GM23338 (cell line): Measurements from ENCODE around the gene TMPRSS3. TPM values are rescaled to one million over a fixed set of nuclear protein-coding genes. Genes with fewer than 3 reads are reported as not detected.

ENCODE experiments used
- ATAC-seq: fragments of 200-7000 bp; cut with Tn5 transposase; 3 replicates; pipeline ENCODE4 v1.9.1; 2020
- DNase-seq: peaks from one replicate; pipeline ENCODE4 v3.0.0-alpha.2; 2015; ENCODE audit warnings: low spot score
- H2AFZ ChIP-seq: fragments of 200-600 bp; sonication (generic); 2 replicates; pipeline ENCODE4 v1.8.0; 2016; ENCODE audit warnings: antibody characterized with exemption, mild to moderate bottlenecking, moderate library complexity
- H3F3A ChIP-seq: fragments of 200-600 bp; sonication (generic); replicated peaks from 2 replicates; pipeline ENCODE4 v1.8.0; 2017; ENCODE audit warnings: antibody characterized with exemption, mixed run types, low read depth
- H3K27ac ChIP-seq: fragments of 200-600 bp; sonication (generic); 2 replicates; pipeline ENCODE4 v1.6.1; 2016; ENCODE audit warnings: low read depth
- H3K27me3 ChIP-seq: fragments of 200-600 bp; sonication (generic); 2 replicates; pipeline ENCODE4 v1.8.0; 2016; ENCODE audit warnings: mild to moderate bottlenecking, mixed run types, moderate library complexity; ENCODE audit not compliant: insufficient read depth
- H3K36me3 ChIP-seq: fragments of 200-600 bp; sonication (generic); 2 replicates; pipeline ENCODE4 v1.8.0; 2016; ENCODE audit warnings: mild to moderate bottlenecking; ENCODE audit not compliant: insufficient read depth
- H3K4me1 ChIP-seq: fragments of 200-600 bp; sonication (generic); 2 replicates; pipeline ENCODE4 v1.8.0; 2016; ENCODE audit warnings: mild to moderate bottlenecking, moderate library complexity; ENCODE audit not compliant: insufficient read depth
- H3K4me2 ChIP-seq: fragments of 200-600 bp; sonication (generic); 2 replicates; pipeline ENCODE4 v1.7.1; 2017; ENCODE audit warnings: mixed run types
- H3K4me3 ChIP-seq: fragments of 200-600 bp; sonication (generic); 2 replicates; pipeline ENCODE4 v1.6.1; 2016; ENCODE audit warnings: mixed run types
- H3K79me2 ChIP-seq: fragments of 200-600 bp; sonication (generic); replicated peaks from 2 replicates; pipeline ENCODE4 v1.8.0; 2017; ENCODE audit warnings: mild to moderate bottlenecking; ENCODE audit not compliant: insufficient read depth
- H3K9me2 ChIP-seq: fragments of 200-600 bp; sonication (generic); 2 replicates; pipeline ENCODE4 v1.8.0; 2017; ENCODE audit not compliant: insufficient read depth
- H4K20me1 ChIP-seq: fragments of 200-600 bp; sonication (generic); replicated peaks from 2 replicates; pipeline ENCODE4 v1.8.0; 2017; ENCODE audit warnings: mild to moderate bottlenecking; ENCODE audit not compliant: insufficient read depth
- H3K27ac Mint-ChIP-seq: 2 replicates; pipeline ENCODE4 v1.8.0; 2020; ENCODE audit warnings: inconsistent platforms, mild to moderate bottlenecking, moderate library complexity, mixed read lengths
- H3K27me3 Mint-ChIP-seq: 3 replicates; pipeline ENCODE4 v1.8.0; 2022; ENCODE audit warnings: low read depth, mild to moderate bottlenecking, moderate library complexity, mixed read lengths, inconsistent platforms; ENCODE audit not compliant: insufficient read depth, poor library complexity
- H3K36me3 Mint-ChIP-seq: 3 replicates; pipeline ENCODE4 v1.8.0; 2021; ENCODE audit warnings: low read depth, mild to moderate bottlenecking, inconsistent platforms, moderate library complexity, mixed read lengths
- H3K4me1 Mint-ChIP-seq: 3 replicates; pipeline ENCODE4 v1.8.0; 2020; ENCODE audit warnings: mild to moderate bottlenecking, inconsistent platforms, mixed read lengths
- H3K4me3 Mint-ChIP-seq: 3 replicates; pipeline ENCODE4 v1.8.0; 2021; ENCODE audit warnings: moderate library complexity, mild to moderate bottlenecking, inconsistent platforms, mixed read lengths
- H3K9me3 Mint-ChIP-seq: 3 replicates; pipeline ENCODE4 v1.8.0; 2020; ENCODE audit warnings: moderate library complexity, mild to moderate bottlenecking, inconsistent platforms, mixed read lengths
- CREB1 ChIP-seq: fragments of 250-450 bp; sonication (Bioruptor Pico); IDR thresholded peaks from 2 replicates; pipeline ENCODE4 v1.5.0; 2020; ENCODE audit warnings: low read depth, mild to moderate bottlenecking, moderate library complexity
- CTCF ChIP-seq, 2 experiments: fragments of 200-600 bp in 1 of 2; sonication (generic) in 1 of 2; conservative IDR thresholded peaks; 2 replicates each; pipeline versions ENCODE4 v1.5.1 to v1.6.1; 2016 to 2017; ENCODE audit warnings: antibody characterized with exemption in 2 of 2, low read depth in 2 of 2, mild to moderate bottlenecking in 2 of 2, moderate library complexity in 1 of 2
- ETS1 ChIP-seq: IDR thresholded peaks from 2 replicates; pipeline ENCODE4 v1.6.1; 2016; ENCODE audit warnings: antibody characterized with exemption
- EZH2 ChIP-seq: fragments of 200-600 bp; sonication (generic); IDR thresholded peaks from one replicate; pipeline ENCODE4 v1.8.0; 2017; ENCODE audit warnings: antibody characterized with exemption, mild to moderate bottlenecking, low read depth; ENCODE audit not compliant: unreplicated experiment
- POLR2AphosphoS5 ChIP-seq: IDR thresholded peaks from 2 replicates; pipeline ENCODE4 v1.6.1; 2016; ENCODE audit warnings: antibody characterized with exemption, low read depth
- REST ChIP-seq: IDR thresholded peaks from one replicate; pipeline ENCODE4 v1.6.1; 2018; ENCODE audit warnings: antibody characterized with exemption; ENCODE audit not compliant: unreplicated experiment
- STAT1 ChIP-seq: IDR thresholded peaks from one replicate; pipeline ENCODE4 v1.6.1; 2016; ENCODE audit warnings: antibody characterized with exemption; ENCODE audit not compliant: unreplicated experiment
- ZNF114 ChIP-seq: fragments of 250-450 bp; sonication (Bioruptor Pico); IDR thresholded peaks from 2 replicates; pipeline ENCODE4 v1.5.0; 2020; ENCODE audit warnings: mild to moderate bottlenecking, moderate library complexity
- ZNF331 ChIP-seq: fragments of 250-450 bp; sonication (Bioruptor Pico); IDR thresholded peaks from 2 replicates; pipeline ENCODE4 v1.5.0; 2020; ENCODE audit warnings: low read depth, mild to moderate bottlenecking, moderate library complexity
- ZNF462 ChIP-seq: fragments of 250-450 bp; sonication (Bioruptor Pico); IDR thresholded peaks from 2 replicates; pipeline ENCODE4 v1.5.0; 2020; ENCODE audit warnings: mild to moderate bottlenecking, moderate library complexity
- polyA plus RNA-seq: library from polyadenylated mRNA; unstranded; fragments of >200 nt; fragmentation: Nextera tagmentation; extraction: Ambion mirVana; gene quantifications from 2 replicates; pipeline ENCODE4 v1.2.1, GENCODE V29; 2016
- total RNA-seq: library from RNA; depleted of rRNA; stranded (reverse); fragments of >200 nt; shearing (Covaris generic); gene quantifications from 2 replicates; pipeline ENCODE4 v1.2.3, GENCODE V29; 2014

The TMPRSS3 gene
- total and polyA plus RNA-seq, 2 experiments from 2014 or later, result 0.17 TPM; not detected in 1

- TF ChIP-seq CTCF (conservative IDR thresholded peaks at IDR 0.05; ENCODE audit: low read depth in 2 of 2) (no peak), ETS1 (no peak), REST (no peak), ZNF114 (CRISPR knock-in tag) (no peak)
These were observed 8.7 kb upstream of the TMPRSS3 start (continued) for GRCh38 chr21:42404539-42404938.

- Mint-ChIP-seq H3K27ac (no peak within 1 kb of the TSS; the same call in 1 of the 2 replicates), H3K27me3 (peaks cover 1% of the 10 kb centered on the region), H3K36me3 (no peaks in the 10 kb centered on the region; the same call in 1 of the 3 replicates), H3K9me3 (peaks cover 5% of the 10 kb centered on the region; the same call in 1 of the 3 replicates), H3K4me1 (peaks cover 2% of the 10 kb centered on the region; the same call in 2 of the 3 replicates), H3K4me3 (no peak within 1 kb of the TSS)
- 0 out of 2 replicates have a peak within 1 kb of the TSS, but pooled peaks have one; percentile 28 for H2AFZ ChIP-seq
- H3F3A ChIP-seq, result no peaks in the 10 kb centered on the region
- no peaks in the 10 kb centered on the region for H3K4me1 ChIP-seq
- DNase-seq (no peak), ATAC-seq (no peak; the same call in 2 of the 3 replicates)
- 0 out of 2 replicates have a peak, but pooled peaks cover 3% of the 10 kb centered on the region for H3K9me2 ChIP-seq
- no peaks in the 10 kb centered on the region for H3K27me3 ChIP-seq
- H3K4me2 ChIP-seq, result no peak within 1 kb of the TSS
- H3K4me3 ChIP-seq, result no peak within 1 kb of the TSS
- no peaks in the 10 kb centered on the region for H3K79me2 ChIP-seq
- no peaks in the 10 kb centered on the region for H4K20me1 ChIP-seq
- no peaks in the 10 kb centered on the region for H3K36me3 ChIP-seq
- H3K27ac ChIP-seq, result no peak within 1 kb of the TSS
- no peak for TF ChIP-seq CREB1
- TF ChIP-seq STAT1, result no peak
- no peak for TF ChIP-seq POLR2AphosphoS5
- no peak for TF ChIP-seq ZNF331 (CRISPR knock-in tag)
- TF ChIP-seq ZNF114 (CRISPR knock-in tag), result no peak
- TF ChIP-seq EZH2, result no peak
- TF ChIP-seq ZNF462 (CRISPR knock-in tag), result no peak
These were observed 7.9 kb upstream of the TMPRSS3 start, which contains the start of gene UBASH3A for GRCh38 chr21:42403611-42404231. UBASH3A (plus strand) TSS chr21:42403902; CDS start chr21:42403946, 44 bp downstream.
